ENCODE measurements around the gene SLC30A2.

Gene SLC30A2

DNA sequence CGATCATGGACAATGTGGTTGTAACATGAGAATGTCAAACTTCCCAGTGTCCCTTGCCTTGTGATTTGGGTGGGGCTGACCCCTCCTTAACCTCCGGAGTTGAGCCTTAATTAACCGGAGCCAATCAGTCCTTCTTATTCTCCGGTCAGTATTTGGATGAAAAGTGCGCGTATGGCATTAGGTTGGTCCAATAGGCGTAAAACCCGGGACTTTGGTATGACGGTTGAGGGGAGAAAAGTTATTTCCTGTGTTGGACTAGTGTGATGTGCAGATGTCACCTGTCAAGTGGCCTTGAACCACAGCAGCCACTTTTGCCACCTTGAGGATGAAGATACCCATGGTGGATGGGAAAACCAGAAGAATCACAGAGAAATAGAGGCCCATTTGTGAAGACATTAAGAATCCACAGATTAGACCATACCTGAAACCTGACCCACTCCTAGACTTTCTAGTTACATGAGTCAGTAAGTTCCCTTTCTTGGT is 53.2 kb downstream of the SLC30A2 start:
- TF ChIP-seq CTCF (conservative IDR thresholded peaks at IDR 0.05; ENCODE audit: low read depth, low read length): no peak
- DNase-seq (ENCODE audit: low read depth): no peak
- no peak overlapping the region for H3K4me3 ChIP-seq (ENCODE audit: low read depth, low read length)

GRCh38 chr1:25991937-25992688 is 53.8 kb downstream of the SLC30A2 start:
- no peak for TF ChIP-seq CTCF (conservative IDR thresholded peaks at IDR 0.05; ENCODE audit: low read depth, low read length)
- H3K4me3 ChIP-seq (ENCODE audit: low read depth, low read length): no peak overlapping the region
- DNase-seq (ENCODE audit: low read depth): peak; percentile 68

- no peak for TF ChIP-seq CTCF (conservative IDR thresholded peaks at IDR 0.05; ENCODE audit: low read depth, low read length)
- no peak overlapping the region for H3K4me3 ChIP-seq (ENCODE audit: low read depth, low read length)
Measured at GRCh38 chr1:25990702-25991395, 55.1 kb downstream of the SLC30A2 start.

DNA sequence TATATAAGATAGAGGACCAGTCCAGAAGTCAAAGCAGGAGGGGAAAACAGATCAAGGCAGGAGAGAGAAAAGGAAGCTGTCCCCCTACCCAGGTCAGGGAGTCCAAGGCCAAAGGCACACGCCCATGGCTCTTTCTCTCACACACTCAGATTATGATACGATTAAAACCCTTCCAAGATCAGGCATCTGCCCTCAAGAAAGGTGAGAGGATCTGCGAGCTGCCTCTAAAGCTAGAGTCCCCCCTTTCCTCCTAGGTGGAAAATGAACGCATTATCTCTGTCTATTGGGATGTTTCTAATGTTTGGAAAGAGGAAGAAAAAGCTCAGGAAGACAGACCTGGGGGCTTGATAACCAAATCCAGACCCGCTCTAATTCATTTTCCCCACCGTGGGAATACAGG is 55.7 kb downstream of the SLC30A2 start:
- DNase-seq (ENCODE audit: low read depth): no peak

More at GRCh38 chr1:25990702-25991395, 55.1 kb downstream of the SLC30A2 start:
- no peak for DNase-seq (ENCODE audit: low read depth)

GRCh38 chr1:25989440-25990234 is 56.3 kb downstream of the SLC30A2 start:
- no peak overlapping the region for H3K4me3 ChIP-seq (ENCODE audit: low read depth, low read length)
- DNase-seq (ENCODE audit: low read depth): peak; percentile 12
- no peak for TF ChIP-seq CTCF (conservative IDR thresholded peaks at IDR 0.05; ENCODE audit: low read depth, low read length)

More for the DNA sequence above, 55.7 kb downstream of the SLC30A2 start:
- H3K4me3 ChIP-seq (ENCODE audit: low read depth, low read length): no peak overlapping the region
- no peak for TF ChIP-seq CTCF (conservative IDR thresholded peaks at IDR 0.05; ENCODE audit: low read depth, low read length)

- no peak for TF ChIP-seq CTCF (conservative IDR thresholded peaks at IDR 0.05; ENCODE audit: low read depth, low read length)
- no peak for DNase-seq (ENCODE audit: low read depth)
Measured at GRCh38 chr1:25987951-25988350, 58.0 kb downstream of the SLC30A2 start.

More at GRCh38 chr1:25987951-25988350, 58.0 kb downstream of the SLC30A2 start:
- H3K4me3 ChIP-seq (ENCODE audit: low read depth, low read length): no peak overlapping the region
